K562 (cell line): Measurements from ENCODE around the gene CDK11A. TPM values are rescaled to one million over a fixed set of nuclear protein-coding genes. Genes with fewer than 3 reads are reported as not detected.

Source experiments
- CBX5 ChIP-seq: IDR thresholded peaks from 2 replicates; pipeline ENCODE4 v1.6.1; 2014; ENCODE audit warnings: low read depth, borderline replicate concordance
- CXXC5 ChIP-seq: fragments of 250-450 bp; sonication (Bioruptor Pico); IDR thresholded peaks from 2 replicates; pipeline ENCODE4 v1.8.0; 2022; ENCODE audit warnings: inconsistent platforms, mild to moderate bottlenecking, moderate library complexity
- ELF1 ChIP-seq: fragments of 200-800 bp; sonication (Bioruptor generic); IDR thresholded peaks from 2 replicates; pipeline ENCODE4 v1.6.1; 2016; ENCODE audit warnings: missing genetic modification characterization, missing compliant biosample characterization
- ELF2 ChIP-seq: fragments of 250-450 bp; sonication (Bioruptor Pico); IDR thresholded peaks from 2 replicates; pipeline ENCODE4 v1.5.0; 2021; ENCODE audit warnings: mild to moderate bottlenecking
- ELF4 ChIP-seq: fragments of 450-650 bp; formaldehyde crosslinking; IDR thresholded peaks from 2 replicates; pipeline ENCODE4 v1.4.0; 2022; ENCODE audit warnings: missing genetic modification characterization
- ETS2 ChIP-seq: IDR thresholded peaks from 2 replicates; pipeline ENCODE4 v1.6.1; 2016; ENCODE audit warnings: borderline replicate concordance, missing genetic modification characterization, mild to moderate bottlenecking, moderate library complexity, missing compliant biosample characterization; ENCODE audit not compliant: poor library complexity, severe bottlenecking
- ETV1 ChIP-seq: fragments of 450-650 bp; conservative IDR thresholded peaks from 2 replicates; pipeline ENCODE4 v1.6.1; 2016; ENCODE audit warnings: missing genetic modification characterization, control low read depth, low read depth, missing compliant biosample characterization
- FOXJ2 ChIP-seq: fragments of 200-800 bp; sonication (Bioruptor generic); IDR thresholded peaks from 2 replicates; pipeline ENCODE4 v1.6.1; 2016; ENCODE audit warnings: missing genetic modification characterization, missing compliant biosample characterization
- L3MBTL2 ChIP-seq: fragments of 450-650 bp; IDR thresholded peaks from 2 replicates; pipeline ENCODE4 v1.6.1; 2016; ENCODE audit warnings: mild to moderate bottlenecking, moderate library complexity
- MAFK ChIP-seq: IDR thresholded peaks from 2 replicates; pipeline ENCODE4 v1.6.1; 2011; ENCODE audit warnings: low read length, improper control_type of control experiment
- MTA1 ChIP-seq: fragments of 450-650 bp; IDR thresholded peaks from 2 replicates; pipeline ENCODE4 v1.6.1; 2017; ENCODE audit warnings: borderline replicate concordance
- MXI1 ChIP-seq: IDR thresholded peaks from 2 replicates; pipeline ENCODE4 v1.6.1; 2011; ENCODE audit warnings: low read depth, mild to moderate bottlenecking, improper control_type of control experiment, low read length
- NCOA1 ChIP-seq: fragments of 450-650 bp; IDR thresholded peaks from 2 replicates; pipeline ENCODE4 v1.6.1; 2016; ENCODE audit warnings: low read depth
- NFE2 ChIP-seq: IDR thresholded peaks from 2 replicates; pipeline ENCODE4 v1.6.1; 2014; ENCODE audit warnings: antibody characterized with exemption, low read depth
- NR2C1 ChIP-seq, 2 experiments: fragments of 450-650 bp; IDR thresholded peaks; 2 replicates each; pipeline ENCODE4 v1.6.1; 2017; ENCODE audit warnings: mild to moderate bottlenecking in 2 of 2, antibody characterized with exemption in 1 of 2, inconsistent platforms in 1 of 2, missing compliant biosample characterization in 1 of 2, missing genetic modification characterization in 1 of 2
- POLR2A ChIP-seq: fragments of 450-650 bp; conservative IDR thresholded peaks from 2 replicates; pipeline ENCODE4 v1.6.1; 2016
- POLR2AphosphoS2 ChIP-seq: IDR thresholded peaks from 2 replicates; pipeline ENCODE4 v1.6.1; 2012; ENCODE audit warnings: low read length, improper control_type of control experiment
- TBP ChIP-seq: optimal IDR thresholded peaks from 2 replicates; pipeline ENCODE3; 2011; ENCODE audit warnings: low read depth, low read length, improper control_type of control experiment
- ZBTB17 ChIP-seq: fragments of 450-650 bp; formaldehyde crosslinking; IDR thresholded peaks from 2 replicates; pipeline ENCODE4 v1.4.0; 2020; ENCODE audit warnings: mild to moderate bottlenecking
- polyA plus RNA-seq, 8 experiments: library from polyadenylated mRNA; depleted of rRNA in 4 of 8; stranded (reverse) in 5 of 8; unstranded in 3 of 8; fragments of >200 nt; fragmentation: Nextera tagmentation in 2 of 8; fragmentation: Illumina TruSeq in 1 of 8; extraction: Ambion mirVana in 2 of 8; extraction: Trizol in 1 of 8; gene quantifications; 2 replicates each; pipeline versions ENCODE4 v1.2.1 to v1.2.3, GENCODE V29; 2011 to 2014; ENCODE audit warnings: inconsistent platforms in 1 of 8, missing spikeins in 1 of 8
- total RNA-seq, 7 experiments: library from RNA; depleted of rRNA in 6 of 7; stranded (reverse); fragments of >200 nt in 6 of 7; fragmentation: Illumina TruSeq in 2 of 7; extraction: Trizol in 2 of 7; gene quantifications; 2 replicates each; pipeline versions ENCODE4 v1.2.1 to v1.2.3, GENCODE V29; 2011 to 2021; ENCODE audit warnings: low replicate concordance in 1 of 7
- TF ChIP-seq, protein P1 (sequence below): fragments of 250-450 bp; sonication (Bioruptor Pico); IDR thresholded peaks from 2 replicates; pipeline ENCODE4 v1.5.0; 2021
- TF ChIP-seq, protein P2 (sequence below): fragments of 450-650 bp; IDR thresholded peaks from 2 replicates; pipeline ENCODE4 v1.6.1; 2014; ENCODE audit warnings: low read depth, mild to moderate bottlenecking, moderate library complexity, borderline replicate concordance
- TF ChIP-seq, protein P3 (sequence below): fragments of 250-450 bp; sonication (Bioruptor Pico); IDR thresholded peaks from 2 replicates; pipeline ENCODE4 v1.9.0; 2021; ENCODE audit warnings: mild to moderate bottlenecking, inconsistent platforms
- TF ChIP-seq, protein P4 (sequence below): sonication (generic); formaldehyde crosslinking; IDR thresholded peaks from 2 replicates; pipeline ENCODE4 v1.8.0; 2022; ENCODE audit warnings: missing genetic modification reagents, mild to moderate bottlenecking, moderate library complexity, borderline replicate concordance

The CDK11A gene
- total and polyA plus RNA-seq, 9 of the 15 experiments (the other 6 are each of a cell fraction or from before 2014, with no cell fraction given): 4.5 to 71.0 (median 43.9) TPM

DNA sequence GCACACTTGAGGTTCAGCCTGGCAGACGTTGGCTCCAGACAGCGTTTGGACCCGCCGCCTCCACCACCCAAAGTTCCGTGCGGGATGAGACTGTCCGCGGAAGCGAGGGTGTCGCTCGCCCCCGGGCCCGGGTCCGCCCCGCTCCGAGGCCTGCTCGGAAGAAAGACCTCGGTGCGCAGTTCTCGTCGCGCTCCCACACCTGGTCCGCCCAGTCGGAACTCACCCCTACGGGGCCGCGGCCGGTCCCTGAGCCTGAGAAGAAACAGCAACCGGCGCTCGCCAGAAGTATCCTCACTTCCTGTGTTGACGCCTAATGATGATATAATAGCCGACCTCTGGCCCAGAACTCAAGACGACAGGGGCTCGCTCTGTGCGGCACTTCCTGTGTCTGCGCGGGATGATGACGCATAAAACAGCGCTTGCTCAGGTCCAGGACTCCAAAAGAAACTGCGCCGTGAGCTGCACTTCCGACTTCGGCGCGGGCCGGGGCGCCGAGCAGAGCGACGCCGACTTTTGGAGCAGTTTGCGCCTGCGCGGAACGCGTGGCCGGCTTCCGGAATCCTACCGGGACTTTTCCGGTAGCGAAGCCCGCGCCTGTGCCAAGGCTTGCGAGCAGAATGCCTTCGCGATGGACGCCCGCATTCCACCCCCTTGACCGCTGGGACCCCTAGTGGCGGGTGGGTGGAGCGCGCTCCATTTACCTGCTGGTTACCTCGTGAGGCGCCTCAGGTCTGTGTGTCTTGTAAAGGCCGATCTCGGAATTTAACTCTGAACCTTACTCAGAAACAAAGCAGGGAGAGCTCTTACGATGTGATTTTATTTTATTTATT is at the start of gene CDK11A (continued):
- peak; percentile 29 for TF ChIP-seq ETS2
- TF ChIP-seq ELF4 (CRISPR knock-in tag): peak; percentile 88
- peak; percentile 87 for TF ChIP-seq POLR2A
- TF ChIP-seq MXI1: peak; percentile 31; the same call in 1 of the 2 replicates
- TF ChIP-seq L3MBTL2: peak; percentile 96
- TF ChIP-seq, protein P1, sequence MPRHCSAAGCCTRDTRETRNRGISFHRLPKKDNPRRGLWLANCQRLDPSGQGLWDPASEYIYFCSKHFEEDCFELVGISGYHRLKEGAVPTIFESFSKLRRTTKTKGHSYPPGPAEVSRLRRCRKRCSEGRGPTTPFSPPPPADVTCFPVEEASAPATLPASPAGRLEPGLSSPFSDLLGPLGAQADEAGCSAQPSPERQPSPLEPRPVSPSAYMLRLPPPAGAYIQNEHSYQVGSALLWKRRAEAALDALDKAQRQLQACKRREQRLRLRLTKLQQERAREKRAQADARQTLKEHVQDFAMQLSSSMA: peak; percentile 84; the same call in 1 of the 2 replicates
- peak; percentile 79 for TF ChIP-seq NFE2
- peak; percentile 98 for TF ChIP-seq ELF1 (tag)
- TF ChIP-seq, protein P2, sequence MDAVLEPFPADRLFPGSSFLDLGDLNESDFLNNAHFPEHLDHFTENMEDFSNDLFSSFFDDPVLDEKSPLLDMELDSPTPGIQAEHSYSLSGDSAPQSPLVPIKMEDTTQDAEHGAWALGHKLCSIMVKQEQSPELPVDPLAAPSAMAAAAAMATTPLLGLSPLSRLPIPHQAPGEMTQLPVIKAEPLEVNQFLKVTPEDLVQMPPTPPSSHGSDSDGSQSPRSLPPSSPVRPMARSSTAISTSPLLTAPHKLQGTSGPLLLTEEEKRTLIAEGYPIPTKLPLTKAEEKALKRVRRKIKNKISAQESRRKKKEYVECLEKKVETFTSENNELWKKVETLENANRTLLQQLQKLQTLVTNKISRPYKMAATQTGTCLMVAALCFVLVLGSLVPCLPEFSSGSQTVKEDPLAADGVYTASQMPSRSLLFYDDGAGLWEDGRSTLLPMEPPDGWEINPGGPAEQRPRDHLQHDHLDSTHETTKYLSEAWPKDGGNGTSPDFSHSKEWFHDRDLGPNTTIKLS: peak; percentile 88
- TF ChIP-seq, protein P3, sequence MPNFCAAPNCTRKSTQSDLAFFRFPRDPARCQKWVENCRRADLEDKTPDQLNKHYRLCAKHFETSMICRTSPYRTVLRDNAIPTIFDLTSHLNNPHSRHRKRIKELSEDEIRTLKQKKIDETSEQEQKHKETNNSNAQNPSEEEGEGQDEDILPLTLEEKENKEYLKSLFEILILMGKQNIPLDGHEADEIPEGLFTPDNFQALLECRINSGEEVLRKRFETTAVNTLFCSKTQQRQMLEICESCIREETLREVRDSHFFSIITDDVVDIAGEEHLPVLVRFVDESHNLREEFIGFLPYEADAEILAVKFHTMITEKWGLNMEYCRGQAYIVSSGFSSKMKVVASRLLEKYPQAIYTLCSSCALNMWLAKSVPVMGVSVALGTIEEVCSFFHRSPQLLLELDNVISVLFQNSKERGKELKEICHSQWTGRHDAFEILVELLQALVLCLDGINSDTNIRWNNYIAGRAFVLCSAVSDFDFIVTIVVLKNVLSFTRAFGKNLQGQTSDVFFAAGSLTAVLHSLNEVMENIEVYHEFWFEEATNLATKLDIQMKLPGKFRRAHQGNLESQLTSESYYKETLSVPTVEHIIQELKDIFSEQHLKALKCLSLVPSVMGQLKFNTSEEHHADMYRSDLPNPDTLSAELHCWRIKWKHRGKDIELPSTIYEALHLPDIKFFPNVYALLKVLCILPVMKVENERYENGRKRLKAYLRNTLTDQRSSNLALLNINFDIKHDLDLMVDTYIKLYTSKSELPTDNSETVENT: peak; percentile 83
- TF ChIP-seq TBP: peak; percentile 50
- TF ChIP-seq NCOA1: peak; percentile 48; the same call in 1 of the 2 replicates
- peak; percentile 95 for TF ChIP-seq ETV1 (tag)
- TF ChIP-seq NR2C1 (IDR thresholded peaks at IDR 0.05): peak; percentile 97
- peak; percentile 98 for TF ChIP-seq NR2C1 (tag; IDR thresholded peaks at IDR 0.05)
- peak; percentile 49; the same call in 1 of the 2 replicates for TF ChIP-seq FOXJ2 (tag)
- peak; percentile 100 for TF ChIP-seq MTA1
- TF ChIP-seq ZBTB17 (CRISPR knock-in tag): peak; percentile 70; the same call in 1 of the 2 replicates
- peak; percentile 54; the same call in 1 of the 2 replicates for TF ChIP-seq CBX5
- peak; percentile 34; the same call in 1 of the 2 replicates for TF ChIP-seq MAFK
- TF ChIP-seq POLR2AphosphoS2: peak; percentile 89
- peak; percentile 98 for TF ChIP-seq ELF2 (CRISPR knock-in tag)
- TF ChIP-seq CXXC5 (CRISPR knock-in tag): peak; percentile 97
- TF ChIP-seq, protein P4, sequence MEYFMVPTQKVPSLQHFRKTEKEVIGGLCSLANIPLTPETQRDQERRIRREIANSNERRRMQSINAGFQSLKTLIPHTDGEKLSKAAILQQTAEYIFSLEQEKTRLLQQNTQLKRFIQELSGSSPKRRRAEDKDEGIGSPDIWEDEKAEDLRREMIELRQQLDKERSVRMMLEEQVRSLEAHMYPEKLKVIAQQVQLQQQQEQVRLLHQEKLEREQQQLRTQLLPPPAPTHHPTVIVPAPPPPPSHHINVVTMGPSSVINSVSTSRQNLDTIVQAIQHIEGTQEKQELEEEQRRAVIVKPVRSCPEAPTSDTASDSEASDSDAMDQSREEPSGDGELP: peak; percentile 64; the same call in 1 of the 2 replicates
